Endothelial cell of umbilical vein (primary cell): ENCODE measurements around the gene LARGE1.

Source experiments
- EZH2 ChIP-seq: IDR thresholded peaks from 2 replicates; pipeline ENCODE4 v1.6.1; 2012; ENCODE audit warnings: borderline replicate concordance, low read depth, mild to moderate bottlenecking, moderate library complexity, low read length, inconsistent platforms; ENCODE audit not compliant: severe bottlenecking
- FOS ChIP-seq: IDR thresholded peaks from 2 replicates; pipeline ENCODE4 v1.6.1; 2011; ENCODE audit warnings: mild to moderate bottlenecking, low read length, moderate library complexity, borderline replicate concordance; ENCODE audit not compliant: insufficient read depth
- GATA2 ChIP-seq: IDR thresholded peaks from 2 replicates; pipeline ENCODE4 v1.7.0; 2011; ENCODE audit warnings: low read depth, mild to moderate bottlenecking, moderate library complexity, mixed read lengths, low read length; ENCODE audit not compliant: insufficient read length, insufficient read depth
- JUN ChIP-seq: IDR thresholded peaks from 2 replicates; pipeline ENCODE4 v1.6.1; 2011; ENCODE audit warnings: borderline replicate concordance, low read depth; ENCODE audit not compliant: insufficient read length, insufficient read depth
- MYC ChIP-seq: IDR thresholded peaks from one replicate; pipeline ENCODE4 v1.6.1; 2011; ENCODE audit warnings: mild to moderate bottlenecking, low read depth, low read length
- POLR2A ChIP-seq: IDR thresholded peaks from 2 replicates; pipeline ENCODE4 v1.6.1; 2012; ENCODE audit warnings: low read depth, mild to moderate bottlenecking, control low read depth, low read length
- POLR2AphosphoS5 ChIP-seq: IDR thresholded peaks from 2 replicates; pipeline ENCODE4 v1.6.1; 2012; ENCODE audit warnings: low read depth, mild to moderate bottlenecking, control low read depth, low read length, moderate library complexity; ENCODE audit not compliant: insufficient read depth
- TF ChIP-seq, protein P1 (sequence below), 2 donors: IDR thresholded peaks; 1 replicate in 1 of 2; 2 replicates in 1 of 2; pipeline ENCODE4 v1.5.1; 2011; ENCODE audit warnings: low read length in 2 of 2, mild to moderate bottlenecking in 2 of 2, moderate library complexity in 2 of 2, control low read depth in 1 of 2, inconsistent platforms in 1 of 2, low read depth in 1 of 2; ENCODE audit not compliant: insufficient read depth in 1 of 2; ENCODE audit errors: extremely low read depth in 1 of 2
- TF ChIP-seq, protein P2 (sequence below): IDR thresholded peaks from 2 replicates; pipeline ENCODE4 v1.6.1; 2011; ENCODE audit not compliant: insufficient read depth, insufficient read length

DNA sequence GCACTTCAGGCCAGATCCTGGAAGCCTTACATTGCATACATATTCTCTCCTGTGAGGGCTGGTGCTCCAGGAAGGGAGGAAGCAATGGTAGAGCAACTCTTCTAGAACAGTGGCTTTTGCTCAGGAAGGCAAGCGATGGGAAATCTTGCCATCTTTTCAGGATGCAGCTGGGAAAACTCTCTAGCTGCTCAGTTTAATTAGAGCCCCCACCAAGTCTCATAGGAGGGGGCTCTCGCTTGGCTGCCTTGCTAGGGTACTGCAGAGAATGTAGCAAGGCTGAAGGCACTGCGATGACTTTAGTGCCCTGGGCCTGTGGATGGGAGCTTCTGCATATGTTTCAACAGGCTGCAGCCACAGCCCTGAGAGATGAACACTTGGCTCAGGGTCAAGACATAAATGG is 504.9 kb downstream of the LARGE1 start:
- TF ChIP-seq EZH2 (no peak), POLR2AphosphoS5 (no peak), POLR2A (no peak), FOS (no peak), JUN (no peak), GATA2 (no peak), MYC (no peak)
- TF ChIP-seq, protein P1, sequence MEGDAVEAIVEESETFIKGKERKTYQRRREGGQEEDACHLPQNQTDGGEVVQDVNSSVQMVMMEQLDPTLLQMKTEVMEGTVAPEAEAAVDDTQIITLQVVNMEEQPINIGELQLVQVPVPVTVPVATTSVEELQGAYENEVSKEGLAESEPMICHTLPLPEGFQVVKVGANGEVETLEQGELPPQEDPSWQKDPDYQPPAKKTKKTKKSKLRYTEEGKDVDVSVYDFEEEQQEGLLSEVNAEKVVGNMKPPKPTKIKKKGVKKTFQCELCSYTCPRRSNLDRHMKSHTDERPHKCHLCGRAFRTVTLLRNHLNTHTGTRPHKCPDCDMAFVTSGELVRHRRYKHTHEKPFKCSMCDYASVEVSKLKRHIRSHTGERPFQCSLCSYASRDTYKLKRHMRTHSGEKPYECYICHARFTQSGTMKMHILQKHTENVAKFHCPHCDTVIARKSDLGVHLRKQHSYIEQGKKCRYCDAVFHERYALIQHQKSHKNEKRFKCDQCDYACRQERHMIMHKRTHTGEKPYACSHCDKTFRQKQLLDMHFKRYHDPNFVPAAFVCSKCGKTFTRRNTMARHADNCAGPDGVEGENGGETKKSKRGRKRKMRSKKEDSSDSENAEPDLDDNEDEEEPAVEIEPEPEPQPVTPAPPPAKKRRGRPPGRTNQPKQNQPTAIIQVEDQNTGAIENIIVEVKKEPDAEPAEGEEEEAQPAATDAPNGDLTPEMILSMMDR (IDR thresholded peaks at IDR 0.05; ENCODE audit: extremely low read depth in 1 of 2, insufficient read depth in 1 of 2, low read depth in 1 of 2, low read length in 2 of 2): no peak
- TF ChIP-seq, protein P2, sequence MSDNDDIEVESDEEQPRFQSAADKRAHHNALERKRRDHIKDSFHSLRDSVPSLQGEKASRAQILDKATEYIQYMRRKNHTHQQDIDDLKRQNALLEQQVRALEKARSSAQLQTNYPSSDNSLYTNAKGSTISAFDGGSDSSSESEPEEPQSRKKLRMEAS: no peak
